Neuron (in vitro differentiated cells): ENCODE measurements around the gene KRTAP10-10.
"Not testable (repeated sequence)": the region's sequence is repeated elsewhere in the genome, so short reads cannot be mapped to it uniquely, and the experiment has no call there.

ENCODE experiments used
- H2AFZ ChIP-seq: one replicate; pipeline ENCODE4 v1.6.1; 2013; ENCODE audit warnings: low read depth, mild to moderate bottlenecking, inconsistent platforms, low read length, moderate library complexity
- H3K27me3 ChIP-seq: one replicate; pipeline ENCODE4 v1.6.1; 2013; ENCODE audit warnings: low read length; ENCODE audit not compliant: insufficient read depth
- H3K36me3 ChIP-seq: one replicate; pipeline ENCODE4 v1.6.1; 2013; ENCODE audit warnings: low read length; ENCODE audit not compliant: insufficient read depth
- H3K4me1 ChIP-seq: one replicate; pipeline ENCODE4 v1.6.1; 2013; ENCODE audit warnings: low read length; ENCODE audit not compliant: insufficient read depth
- H3K4me3 ChIP-seq: 2 replicates; pipeline ENCODE4 v1.5.1; 2013; ENCODE audit warnings: mild to moderate bottlenecking, low read length, moderate library complexity
- H3K9me3 ChIP-seq: one replicate; pipeline ENCODE4 v1.6.1; 2013; ENCODE audit warnings: low read length

The KRTAP10-10 gene

DNA sequence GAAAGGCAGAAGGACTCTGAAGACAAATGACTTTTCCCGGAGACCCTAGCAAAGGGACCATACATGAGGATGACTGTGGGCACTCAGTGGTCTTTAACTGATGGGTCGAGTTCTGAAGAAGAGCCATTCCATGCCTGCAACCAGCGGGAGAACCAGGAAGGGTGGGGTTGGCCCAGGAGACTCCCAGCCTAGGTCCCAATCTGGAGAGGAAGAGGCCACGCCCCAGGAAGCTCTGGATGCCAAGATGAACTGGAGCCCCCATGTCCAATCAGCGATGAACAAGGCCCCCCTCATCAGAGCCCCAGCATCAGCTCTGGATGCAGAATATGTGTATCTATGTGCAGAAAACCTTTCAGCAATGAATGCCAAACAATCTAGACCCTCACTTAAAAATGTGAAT, 3.6 kb downstream of the KRTAP10-10 start:
- H3K4me3 ChIP-seq: no peak overlapping the region
- peaks cover 10% of the 10 kb centered on the region for H3K4me1 ChIP-seq
- H2AFZ ChIP-seq: no peak overlapping the region
- H3K9me3 ChIP-seq: peaks cover 3% of the 10 kb centered on the region
- H3K27me3 ChIP-seq: no peaks in the 10 kb centered on the region
- no peaks in the 10 kb centered on the region for H3K36me3 ChIP-seq

DNA sequence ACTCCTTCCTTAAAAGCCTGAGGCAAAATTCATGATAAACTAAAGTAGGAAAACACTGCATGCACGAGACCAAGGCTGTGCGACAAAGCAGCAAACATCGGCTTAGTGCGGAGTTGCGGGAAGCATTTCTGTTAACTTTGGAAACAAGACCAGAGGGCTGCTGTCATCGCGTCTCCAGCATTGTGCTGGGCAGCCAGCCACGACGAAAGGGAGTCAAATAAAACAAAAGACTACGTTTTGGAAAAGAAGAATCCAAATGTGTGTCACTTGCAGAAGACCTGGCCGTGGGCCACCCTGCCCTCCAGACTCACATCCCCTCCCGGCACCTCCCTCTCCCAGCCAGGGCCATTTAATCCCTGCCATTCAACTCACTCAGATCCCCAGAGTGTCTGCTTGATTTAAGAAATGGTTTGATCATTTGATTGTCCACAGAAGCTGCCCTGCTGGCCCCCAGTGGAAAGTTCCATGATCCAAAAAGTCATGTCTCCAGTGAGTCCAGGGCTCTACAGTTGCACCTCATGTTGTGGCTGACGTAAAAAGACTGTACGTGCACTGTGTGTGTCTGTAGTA, 6.7 kb downstream of the KRTAP10-10 start:
- Histone ChIP-seq H3K4me1 (no peaks in the 10 kb centered on the region), H3K27me3 (peaks cover 13% of the 10 kb centered on the region), H3K9me3 (peaks cover 3% of the 10 kb centered on the region), H3K36me3 (no peaks in the 10 kb centered on the region), H3K4me3 (no peak overlapping the region), H2AFZ (no peak overlapping the region)

DNA sequence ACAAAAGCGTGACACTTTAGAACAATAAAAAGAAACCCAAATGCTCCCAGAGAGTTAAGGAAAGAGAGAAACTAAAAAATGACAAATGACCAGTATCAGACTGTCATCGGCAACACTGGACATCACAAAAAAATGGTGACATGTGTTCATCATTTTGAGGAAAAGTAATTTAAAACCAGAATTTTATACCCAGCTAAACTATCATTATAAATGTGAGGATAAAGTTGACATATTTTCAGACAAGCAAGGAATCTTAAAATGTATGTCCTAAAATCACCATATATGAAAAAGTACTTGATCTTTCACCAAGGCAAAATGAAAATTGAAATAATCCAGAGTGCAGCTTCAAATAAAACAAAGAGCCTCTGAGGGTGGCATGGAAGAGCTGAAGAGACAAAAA, 7.7 kb downstream of the KRTAP10-10 start:
- Histone ChIP-seq H3K9me3 (peaks cover 3% of the 10 kb centered on the region), H3K4me1 (no peaks in the 10 kb centered on the region), H3K36me3 (no peaks in the 10 kb centered on the region), H3K4me3 (no peak overlapping the region), H3K27me3 (peaks cover 13% of the 10 kb centered on the region), H2AFZ (no peak overlapping the region)

DNA sequence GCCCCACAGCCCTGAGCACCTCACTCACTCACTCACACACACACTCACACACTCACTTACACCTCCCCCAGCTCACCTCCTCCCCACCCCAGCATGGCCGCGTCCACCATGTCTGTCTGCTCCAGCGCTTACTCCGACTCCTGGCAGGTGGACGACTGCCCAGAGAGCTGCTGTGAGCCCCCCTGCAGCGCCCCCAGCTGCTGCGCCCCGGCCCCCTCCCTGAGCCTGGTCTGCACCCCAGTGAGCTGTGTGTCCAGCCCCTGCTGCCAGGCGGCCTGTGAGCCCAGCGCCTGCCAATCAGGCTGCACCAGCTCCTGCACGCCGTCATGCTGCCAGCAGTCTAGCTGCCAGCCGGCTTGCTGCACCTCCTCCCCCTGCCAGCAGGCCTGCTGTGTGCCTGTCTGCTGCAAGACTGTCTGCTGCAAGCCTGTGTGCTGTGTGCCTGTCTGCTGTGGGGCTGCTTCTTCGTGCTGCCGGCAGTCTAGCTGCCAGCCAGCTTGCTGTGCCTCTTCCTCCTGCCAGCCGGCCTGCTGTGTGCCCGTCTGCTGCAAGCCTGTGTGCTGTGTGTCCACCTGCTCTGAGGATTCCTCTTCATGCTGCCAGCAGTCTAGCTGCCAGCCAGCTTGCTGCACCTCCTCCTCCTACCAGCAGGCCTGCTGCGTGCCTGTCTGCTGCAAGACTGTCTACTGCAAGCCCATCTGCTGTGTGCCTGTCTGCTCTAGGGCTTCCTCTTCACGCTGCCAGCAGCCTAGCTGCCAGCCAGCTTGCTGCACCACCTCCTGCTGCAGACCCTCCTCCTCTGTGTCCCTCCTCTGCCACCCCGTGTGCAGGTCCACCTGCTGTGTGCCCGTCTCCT, 9.4 kb downstream of the KRTAP10-10 start, which contains the start of gene KRTAP10-11:
Gene KRTAP10-11 (plus strand): TSS at position 49 of the 856 bp plus-strand sequence. CDS start 45 bp downstream, at position 94.
- peaks cover 13% of the 10 kb centered on the region for H3K27me3 ChIP-seq
- H3K4me1 ChIP-seq, H3K36me3 ChIP-seq, H3K4me3 ChIP-seq, H2AFZ ChIP-seq, H3K9me3 ChIP-seq: not testable (repeated sequence)

DNA sequence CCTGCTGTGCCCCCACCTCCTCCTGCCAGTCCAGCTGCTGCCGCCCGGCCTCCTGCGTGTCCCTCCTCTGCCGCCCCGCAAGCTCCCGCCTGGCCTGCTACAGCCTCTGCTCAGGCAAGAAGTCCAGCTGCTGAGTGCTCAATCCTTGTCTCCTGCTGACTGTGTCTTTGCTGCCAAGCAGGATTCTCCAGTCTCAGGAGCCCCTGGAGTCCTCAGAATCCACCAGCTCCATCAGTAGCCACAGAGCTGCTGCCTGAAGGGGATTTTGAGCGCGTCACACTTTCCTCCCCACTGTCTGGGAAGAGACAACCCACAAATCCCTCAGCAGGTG, 10.0 kb downstream of the KRTAP10-10 start:
- Histone ChIP-seq H3K9me3 (no peaks in the 10 kb centered on the region), H3K4me3 (no peak overlapping the region), H3K36me3 (no peaks in the 10 kb centered on the region), H3K27me3 (peaks cover 13% of the 10 kb centered on the region), H3K4me1 (no peaks in the 10 kb centered on the region), H2AFZ (no peak overlapping the region)

DNA sequence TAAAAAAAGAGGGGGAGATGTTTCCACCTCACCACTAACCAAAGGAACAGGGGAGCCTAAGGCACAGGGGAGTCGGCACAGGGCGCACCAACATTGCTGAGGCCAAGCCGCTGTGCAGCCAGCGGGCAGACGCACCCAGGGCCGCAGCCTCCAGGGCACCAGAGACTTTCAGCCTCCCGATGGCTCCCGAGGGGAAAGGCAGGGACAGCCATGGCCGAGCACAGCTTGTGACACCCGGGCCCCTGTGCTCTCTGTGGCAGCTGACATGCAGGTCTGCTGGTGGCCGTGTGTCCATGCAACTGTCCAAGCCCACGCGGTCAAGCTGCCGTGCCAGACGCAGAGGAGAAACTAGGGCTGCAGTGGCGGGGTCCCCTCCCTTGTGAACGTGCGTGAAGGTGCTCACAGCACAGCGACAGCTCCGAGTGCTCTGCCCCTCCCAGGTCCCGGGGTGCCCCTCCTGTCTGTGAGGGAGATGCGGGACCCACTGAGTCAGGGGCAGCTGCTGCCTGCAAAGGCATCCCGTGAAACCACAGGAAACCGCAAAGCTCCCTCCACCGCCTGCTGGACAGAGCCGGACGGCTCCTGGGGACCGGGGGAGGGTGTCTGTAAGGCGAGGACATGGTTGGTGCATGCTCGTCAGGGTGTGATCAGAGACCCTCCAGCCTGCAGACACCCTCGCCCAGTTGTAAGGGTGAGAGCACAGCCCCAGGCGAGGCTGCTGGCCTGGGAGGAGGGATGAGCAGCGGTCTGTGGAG, 11.6 kb downstream of the KRTAP10-10 start:
- H3K36me3 ChIP-seq: no peaks in the 10 kb centered on the region
- H3K4me3 ChIP-seq: no peak overlapping the region
- H3K27me3 ChIP-seq: peaks cover 13% of the 10 kb centered on the region
- no peaks in the 10 kb centered on the region for H3K9me3 ChIP-seq
- H3K4me1 ChIP-seq: no peaks in the 10 kb centered on the region
- no peak overlapping the region for H2AFZ ChIP-seq

GRCh38 chr21:44649521-44650100, 12.5 kb downstream of the KRTAP10-10 start:
- Histone ChIP-seq H3K4me1 (no peaks in the 10 kb centered on the region), H3K36me3 (no peaks in the 10 kb centered on the region), H3K4me3 (no peak overlapping the region), H3K9me3 (no peaks in the 10 kb centered on the region), H2AFZ (no peak overlapping the region), H3K27me3 (peaks cover 13% of the 10 kb centered on the region)

GRCh38 chr21:44650265-44650972, 13.3 kb downstream of the KRTAP10-10 start:
- Histone ChIP-seq H3K4me1 (no peaks in the 10 kb centered on the region), H3K36me3 (no peaks in the 10 kb centered on the region), H3K4me3 (no peak overlapping the region), H2AFZ (no peak overlapping the region), H3K27me3 (peaks cover 13% of the 10 kb centered on the region), H3K9me3 (no peaks in the 10 kb centered on the region)

- H3K9me3 ChIP-seq: no peaks in the 10 kb centered on the region
- peaks cover 13% of the 10 kb centered on the region for H3K27me3 ChIP-seq
- no peak overlapping the region for H3K4me3 ChIP-seq
- H3K4me1 ChIP-seq: no peaks in the 10 kb centered on the region
- no peak overlapping the region for H2AFZ ChIP-seq
- no peaks in the 10 kb centered on the region for H3K36me3 ChIP-seq
Observed at GRCh38 chr21:44650973-44651675, 14.0 kb downstream of the KRTAP10-10 start.

- H3K4me1 ChIP-seq: no peaks in the 10 kb centered on the region
- H3K4me3 ChIP-seq: no peak overlapping the region
- no peaks in the 10 kb centered on the region for H3K9me3 ChIP-seq
- H3K27me3 ChIP-seq: no peaks in the 10 kb centered on the region
- H2AFZ ChIP-seq: no peak overlapping the region
- no peaks in the 10 kb centered on the region for H3K36me3 ChIP-seq
Observed at GRCh38 chr21:44653123-44653522, 16.0 kb downstream of the KRTAP10-10 start.

DNA sequence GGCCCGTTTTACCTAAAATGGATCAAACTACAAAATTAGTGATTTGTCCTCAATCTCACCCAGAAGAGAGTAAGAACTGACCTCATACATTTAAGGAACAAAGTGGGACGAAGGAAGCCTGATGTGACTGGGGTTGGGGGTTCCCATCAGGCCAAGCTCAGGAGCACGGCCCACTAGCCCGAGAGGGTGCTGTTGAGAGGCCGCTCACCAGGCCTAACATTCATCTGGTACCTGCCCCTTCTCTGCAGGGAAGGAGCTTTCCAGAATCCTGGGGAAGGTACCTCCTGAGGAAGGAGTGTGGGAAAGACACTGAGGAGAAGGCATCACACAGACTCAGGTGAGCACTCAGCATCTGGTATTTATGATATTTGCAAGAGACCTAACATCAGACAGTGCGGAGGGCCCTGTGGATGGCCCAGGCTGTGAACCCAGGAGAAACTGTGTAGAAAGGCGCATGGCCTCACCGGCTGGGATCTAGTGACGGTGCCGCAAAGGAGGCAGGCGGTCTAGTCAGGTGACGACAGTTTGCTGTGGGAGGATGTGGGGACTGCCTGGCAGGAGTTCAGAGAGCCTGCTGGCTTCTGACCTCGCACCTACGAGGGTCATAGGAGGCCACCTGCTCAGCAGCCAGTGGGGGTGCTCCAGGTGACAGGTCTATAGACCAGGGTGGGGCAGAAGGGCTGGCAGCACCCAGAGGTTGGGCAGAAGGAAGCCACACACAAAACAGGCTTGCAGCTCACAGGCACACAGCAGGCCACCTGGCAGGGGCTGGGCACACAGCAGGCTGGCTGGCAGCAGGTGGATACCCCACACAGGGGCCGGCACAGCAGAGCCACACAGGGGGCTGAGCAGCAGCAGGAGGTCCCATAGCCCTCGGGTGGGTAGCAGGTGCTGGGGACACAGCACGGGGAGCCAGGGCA, 16.8 kb downstream of the KRTAP10-10 start:
- Histone ChIP-seq H3K36me3 (no peaks in the 10 kb centered on the region), H3K27me3 (no peaks in the 10 kb centered on the region), H2AFZ (no peak overlapping the region), H3K9me3 (no peaks in the 10 kb centered on the region), H3K4me1 (no peaks in the 10 kb centered on the region), H3K4me3 (no peak overlapping the region)
